HEK293 (cell line): ENCODE measurements around the gene SNX8.

Experiments
- EGR2 ChIP-seq: fragments of 450-650 bp; formaldehyde crosslinking; IDR thresholded peaks from 2 replicates; pipeline ENCODE4 v1.5.1; 2016; ENCODE audit warnings: low read depth, missing biosample characterization, missing genetic modification characterization
- HOXD13 ChIP-seq: sonication (generic); formaldehyde crosslinking; IDR thresholded peaks from 2 replicates; pipeline ENCODE4 v1.8.0; 2022; ENCODE audit warnings: missing genetic modification reagents, borderline replicate concordance
- KLF16 ChIP-seq: fragments of 450-650 bp; formaldehyde crosslinking; IDR thresholded peaks from 2 replicates; pipeline ENCODE4 v1.5.1; 2017; ENCODE audit warnings: missing biosample characterization, missing genetic modification characterization
- KLF17 ChIP-seq: fragments of 450-650 bp; formaldehyde crosslinking; IDR thresholded peaks from 2 replicates; pipeline ENCODE4 v1.5.1; 2016; ENCODE audit warnings: missing biosample characterization, missing genetic modification characterization
- KLF8 ChIP-seq: fragments of 450-650 bp; formaldehyde crosslinking; IDR thresholded peaks from 2 replicates; pipeline ENCODE4 v1.5.1; 2016; ENCODE audit warnings: missing biosample characterization, missing genetic modification characterization
- KLF9 ChIP-seq: fragments of 450-650 bp; formaldehyde crosslinking; IDR thresholded peaks from 2 replicates; pipeline ENCODE4 v1.5.1; 2016; ENCODE audit warnings: missing biosample characterization, missing genetic modification characterization, low read depth
- MEIS1 ChIP-seq: sonication (generic); formaldehyde crosslinking; IDR thresholded peaks from 2 replicates; pipeline ENCODE4 v1.8.1; 2022; ENCODE audit warnings: missing genetic modification reagents, mild to moderate bottlenecking, borderline replicate concordance
- OSR2 ChIP-seq: fragments of 450-650 bp; formaldehyde crosslinking; IDR thresholded peaks from 2 replicates; pipeline ENCODE4 v1.5.1; 2016; ENCODE audit warnings: missing biosample characterization, missing genetic modification characterization
- SP2 ChIP-seq: fragments of 450-650 bp; formaldehyde crosslinking; IDR thresholded peaks from 2 replicates; pipeline ENCODE4 v1.5.1; 2016; ENCODE audit warnings: missing biosample characterization, missing genetic modification characterization
- YY1 ChIP-seq: fragments of 450-650 bp; formaldehyde crosslinking; IDR thresholded peaks from 2 replicates; pipeline ENCODE4 v1.5.1; 2018; ENCODE audit warnings: missing biosample characterization, missing genetic modification characterization
- ZBTB17 ChIP-seq: fragments of 450-650 bp; formaldehyde crosslinking; IDR thresholded peaks from 2 replicates; pipeline ENCODE4 v1.5.1; 2016; ENCODE audit warnings: missing biosample characterization, missing genetic modification characterization
- ZFP69B ChIP-seq: fragments of 450-650 bp; formaldehyde crosslinking; IDR thresholded peaks from 2 replicates; pipeline ENCODE4 v1.5.1; 2016; ENCODE audit warnings: missing biosample characterization, missing genetic modification characterization
- ZIC2 ChIP-seq: fragments of 450-650 bp; formaldehyde crosslinking; IDR thresholded peaks from 2 replicates; pipeline ENCODE4 v1.5.1; 2016; ENCODE audit warnings: missing biosample characterization, missing genetic modification characterization
- ZNF132 ChIP-seq: fragments of 450-650 bp; formaldehyde crosslinking; IDR thresholded peaks from 2 replicates; pipeline ENCODE4 v1.5.1; 2017; ENCODE audit warnings: missing biosample characterization, missing genetic modification characterization, borderline replicate concordance
- ZNF157 ChIP-seq: fragments of 450-650 bp; formaldehyde crosslinking; IDR thresholded peaks from 2 replicates; pipeline ENCODE4 v1.5.1; 2016; ENCODE audit warnings: missing biosample characterization, missing genetic modification characterization
- ZNF335 ChIP-seq: fragments of 450-650 bp; formaldehyde crosslinking; conservative IDR thresholded peaks from 2 replicates; pipeline ENCODE4 v1.5.1; 2016; ENCODE audit warnings: missing biosample characterization, missing genetic modification characterization
- ZNF433 ChIP-seq: fragments of 450-650 bp; formaldehyde crosslinking; IDR thresholded peaks from 2 replicates; pipeline ENCODE4 v1.5.1; 2016; ENCODE audit warnings: missing biosample characterization, missing genetic modification characterization, low read depth
- ZNF48 ChIP-seq: fragments of 450-650 bp; formaldehyde crosslinking; IDR thresholded peaks from 2 replicates; pipeline ENCODE4 v1.5.1; 2016; ENCODE audit warnings: missing biosample characterization, missing genetic modification characterization
- ZNF692 ChIP-seq: fragments of 450-650 bp; formaldehyde crosslinking; IDR thresholded peaks from 2 replicates; pipeline ENCODE4 v1.5.1; 2016; ENCODE audit warnings: missing biosample characterization, missing genetic modification characterization
- ZNF76 ChIP-seq: fragments of 450-650 bp; formaldehyde crosslinking; IDR thresholded peaks from 2 replicates; pipeline ENCODE4; 2016; ENCODE audit warnings: low read depth, missing biosample characterization, missing genetic modification characterization, borderline replicate concordance
- ZNF791 ChIP-seq: fragments of 450-650 bp; formaldehyde crosslinking; IDR thresholded peaks from 2 replicates; pipeline ENCODE4 v1.5.1; 2016; ENCODE audit warnings: missing biosample characterization, missing genetic modification characterization
- ZNF843 ChIP-seq: fragments of 450-650 bp; formaldehyde crosslinking; IDR thresholded peaks from 2 replicates; pipeline ENCODE4 v1.5.1; 2016; ENCODE audit warnings: missing biosample characterization, missing genetic modification characterization
- ZSCAN30 ChIP-seq: fragments of 450-650 bp; IDR thresholded peaks from 2 replicates; pipeline ENCODE4 v1.5.1; 2018; ENCODE audit warnings: missing biosample characterization, mild to moderate bottlenecking, missing genetic modification characterization, moderate library complexity
- TF ChIP-seq, protein P1 (sequence below): fragments of 450-650 bp; formaldehyde crosslinking; IDR thresholded peaks from 2 replicates; pipeline ENCODE4 v1.5.1; 2017; ENCODE audit warnings: missing biosample characterization, mild to moderate bottlenecking, missing genetic modification characterization, moderate library complexity
- TF ChIP-seq, protein P2 (sequence below): fragments of 450-650 bp; formaldehyde crosslinking; IDR thresholded peaks from 2 replicates; pipeline ENCODE4 v1.5.1; 2016; ENCODE audit warnings: missing biosample characterization, missing genetic modification characterization, borderline replicate concordance
- TF ChIP-seq, protein P3 (sequence below): fragments of 450-650 bp; formaldehyde crosslinking; IDR thresholded peaks from 2 replicates; pipeline ENCODE4 v1.5.1; 2016; ENCODE audit warnings: missing biosample characterization, missing genetic modification characterization

The SNX8 gene

GRCh38 chr7:2354186-2354938 is 40.1 kb upstream of the SNX8 start, which contains the start of gene EIF3B (continued):
- TF ChIP-seq ZNF76 (tag by site-specific recombination) (peak; percentile 94), KLF17 (tag by site-specific recombination) (peak; percentile 96), ZNF791 (tag by site-specific recombination) (no peak), MEIS1 (CRISPR knock-in tag) (no peak), YY1 (tag by site-specific recombination) (peak; percentile 91), ZIC2 (no peak), ZNF433 (tag by site-specific recombination) (no peak), OSR2 (tag by site-specific recombination) (no peak), ZNF843 (tag by site-specific recombination) (peak; percentile 12; the same call in 1 of the 2 replicates), SP2 (peak; percentile 38; the same call in 1 of the 2 replicates), EGR2 (tag by site-specific recombination) (peak; percentile 71), ZNF692 (tag by site-specific recombination) (peak; percentile 26; the same call in 1 of the 2 replicates), KLF9 (tag by site-specific recombination) (peak; percentile 15; the same call in 1 of the 2 replicates), ZNF157 (tag by site-specific recombination) (no peak), ZNF132 (tag by site-specific recombination) (no peak), ZNF335 (tag by site-specific recombination) (peak; percentile 74), ZFP69B (0 out of 2 replicates have a peak, but pooled peaks have one; percentile 32), ZBTB17 (tag by site-specific recombination) (peak; percentile 53), KLF8 (tag by site-specific recombination) (peak; percentile 80), KLF16 (tag by site-specific recombination) (peak; percentile 53; the same call in 1 of the 2 replicates), ZSCAN30 (no peak; the same call in 1 of the 2 replicates), HOXD13 (CRISPR knock-in tag) (no peak), ZNF48 (tag by site-specific recombination) (no peak)
- TF ChIP-seq, protein P1, sequence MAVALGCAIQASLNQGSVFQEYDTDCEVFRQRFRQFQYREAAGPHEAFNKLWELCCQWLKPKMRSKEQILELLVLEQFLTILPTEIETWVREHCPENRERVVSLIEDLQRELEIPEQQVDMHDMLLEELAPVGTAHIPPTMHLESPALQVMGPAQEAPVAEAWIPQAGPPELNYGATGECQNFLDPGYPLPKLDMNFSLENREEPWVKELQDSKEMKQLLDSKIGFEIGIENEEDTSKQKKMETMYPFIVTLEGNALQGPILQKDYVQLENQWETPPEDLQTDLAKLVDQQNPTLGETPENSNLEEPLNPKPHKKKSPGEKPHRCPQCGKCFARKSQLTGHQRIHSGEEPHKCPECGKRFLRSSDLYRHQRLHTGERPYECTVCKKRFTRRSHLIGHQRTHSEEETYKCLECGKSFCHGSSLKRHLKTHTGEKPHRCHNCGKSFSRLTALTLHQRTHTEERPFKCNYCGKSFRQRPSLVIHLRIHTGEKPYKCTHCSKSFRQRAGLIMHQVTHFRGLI (tag by site-specific recombination) = peak; percentile 79
- TF ChIP-seq, protein P2, sequence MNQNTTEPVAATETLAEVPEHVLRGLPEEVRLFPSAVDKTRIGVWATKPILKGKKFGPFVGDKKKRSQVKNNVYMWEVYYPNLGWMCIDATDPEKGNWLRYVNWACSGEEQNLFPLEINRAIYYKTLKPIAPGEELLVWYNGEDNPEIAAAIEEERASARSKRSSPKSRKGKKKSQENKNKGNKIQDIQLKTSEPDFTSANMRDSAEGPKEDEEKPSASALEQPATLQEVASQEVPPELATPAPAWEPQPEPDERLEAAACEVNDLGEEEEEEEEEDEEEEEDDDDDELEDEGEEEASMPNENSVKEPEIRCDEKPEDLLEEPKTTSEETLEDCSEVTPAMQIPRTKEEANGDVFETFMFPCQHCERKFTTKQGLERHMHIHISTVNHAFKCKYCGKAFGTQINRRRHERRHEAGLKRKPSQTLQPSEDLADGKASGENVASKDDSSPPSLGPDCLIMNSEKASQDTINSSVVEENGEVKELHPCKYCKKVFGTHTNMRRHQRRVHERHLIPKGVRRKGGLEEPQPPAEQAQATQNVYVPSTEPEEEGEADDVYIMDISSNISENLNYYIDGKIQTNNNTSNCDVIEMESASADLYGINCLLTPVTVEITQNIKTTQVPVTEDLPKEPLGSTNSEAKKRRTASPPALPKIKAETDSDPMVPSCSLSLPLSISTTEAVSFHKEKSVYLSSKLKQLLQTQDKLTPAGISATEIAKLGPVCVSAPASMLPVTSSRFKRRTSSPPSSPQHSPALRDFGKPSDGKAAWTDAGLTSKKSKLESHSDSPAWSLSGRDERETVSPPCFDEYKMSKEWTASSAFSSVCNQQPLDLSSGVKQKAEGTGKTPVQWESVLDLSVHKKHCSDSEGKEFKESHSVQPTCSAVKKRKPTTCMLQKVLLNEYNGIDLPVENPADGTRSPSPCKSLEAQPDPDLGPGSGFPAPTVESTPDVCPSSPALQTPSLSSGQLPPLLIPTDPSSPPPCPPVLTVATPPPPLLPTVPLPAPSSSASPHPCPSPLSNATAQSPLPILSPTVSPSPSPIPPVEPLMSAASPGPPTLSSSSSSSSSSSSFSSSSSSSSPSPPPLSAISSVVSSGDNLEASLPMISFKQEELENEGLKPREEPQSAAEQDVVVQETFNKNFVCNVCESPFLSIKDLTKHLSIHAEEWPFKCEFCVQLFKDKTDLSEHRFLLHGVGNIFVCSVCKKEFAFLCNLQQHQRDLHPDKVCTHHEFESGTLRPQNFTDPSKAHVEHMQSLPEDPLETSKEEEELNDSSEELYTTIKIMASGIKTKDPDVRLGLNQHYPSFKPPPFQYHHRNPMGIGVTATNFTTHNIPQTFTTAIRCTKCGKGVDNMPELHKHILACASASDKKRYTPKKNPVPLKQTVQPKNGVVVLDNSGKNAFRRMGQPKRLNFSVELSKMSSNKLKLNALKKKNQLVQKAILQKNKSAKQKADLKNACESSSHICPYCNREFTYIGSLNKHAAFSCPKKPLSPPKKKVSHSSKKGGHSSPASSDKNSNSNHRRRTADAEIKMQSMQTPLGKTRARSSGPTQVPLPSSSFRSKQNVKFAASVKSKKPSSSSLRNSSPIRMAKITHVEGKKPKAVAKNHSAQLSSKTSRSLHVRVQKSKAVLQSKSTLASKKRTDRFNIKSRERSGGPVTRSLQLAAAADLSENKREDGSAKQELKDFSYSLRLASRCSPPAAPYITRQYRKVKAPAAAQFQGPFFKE (tag by site-specific recombination) = no peak
- TF ChIP-seq, protein P3, sequence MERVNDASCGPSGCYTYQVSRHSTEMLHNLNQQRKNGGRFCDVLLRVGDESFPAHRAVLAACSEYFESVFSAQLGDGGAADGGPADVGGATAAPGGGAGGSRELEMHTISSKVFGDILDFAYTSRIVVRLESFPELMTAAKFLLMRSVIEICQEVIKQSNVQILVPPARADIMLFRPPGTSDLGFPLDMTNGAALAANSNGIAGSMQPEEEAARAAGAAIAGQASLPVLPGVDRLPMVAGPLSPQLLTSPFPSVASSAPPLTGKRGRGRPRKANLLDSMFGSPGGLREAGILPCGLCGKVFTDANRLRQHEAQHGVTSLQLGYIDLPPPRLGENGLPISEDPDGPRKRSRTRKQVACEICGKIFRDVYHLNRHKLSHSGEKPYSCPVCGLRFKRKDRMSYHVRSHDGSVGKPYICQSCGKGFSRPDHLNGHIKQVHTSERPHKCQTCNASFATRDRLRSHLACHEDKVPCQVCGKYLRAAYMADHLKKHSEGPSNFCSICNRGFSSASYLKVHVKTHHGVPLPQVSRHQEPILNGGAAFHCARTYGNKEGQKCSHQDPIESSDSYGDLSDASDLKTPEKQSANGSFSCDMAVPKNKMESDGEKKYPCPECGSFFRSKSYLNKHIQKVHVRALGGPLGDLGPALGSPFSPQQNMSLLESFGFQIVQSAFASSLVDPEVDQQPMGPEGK (tag by site-specific recombination) = 0 out of 2 replicates have a peak, but pooled peaks have one; percentile 5
